MV-4-11 (cell line): ENCODE results near the gene RBM7.

Source experiments
- DNase-seq: peaks from one replicate; lab custom pipeline; 2025; lab: John Stamatoyannopoulos, UW

The RBM7 gene

GRCh38 chr11:114396916-114397315, 3.5 kb upstream of the RBM7 start:
- DNase-seq = peak; percentile 22

GRCh38 chr11:114397349-114397982, 3.0 kb upstream of the RBM7 start:
- no peak for DNase-seq

DNA sequence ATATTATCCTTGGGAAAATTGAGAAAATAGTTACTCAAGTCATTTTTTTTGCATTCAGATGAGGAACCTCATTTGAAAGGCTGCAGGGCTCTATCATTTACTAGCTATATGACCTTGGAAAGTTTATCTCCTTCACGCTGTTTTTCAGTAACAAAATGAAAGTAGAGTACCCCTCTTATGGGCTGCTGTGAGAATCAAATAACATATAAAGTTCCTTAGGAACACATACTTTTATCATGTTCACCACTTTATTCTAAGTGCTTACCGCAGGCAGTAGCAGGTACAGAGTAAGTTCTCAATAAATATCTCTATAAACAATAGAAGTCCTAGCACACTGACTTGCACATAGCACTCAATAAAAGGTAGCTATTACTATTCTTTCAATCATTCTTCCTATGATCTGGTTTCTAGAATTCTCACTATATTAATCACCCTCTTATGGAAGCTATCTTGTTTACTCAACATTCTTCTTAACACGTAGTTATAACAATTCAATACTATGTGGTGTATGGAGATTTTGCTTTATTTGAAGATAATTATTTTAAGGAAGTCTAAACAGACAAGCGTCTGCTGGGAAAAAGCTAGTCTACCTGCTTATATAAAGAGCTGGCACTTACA, 2.1 kb upstream of the RBM7 start:
- DNase-seq = no peak

DNA sequence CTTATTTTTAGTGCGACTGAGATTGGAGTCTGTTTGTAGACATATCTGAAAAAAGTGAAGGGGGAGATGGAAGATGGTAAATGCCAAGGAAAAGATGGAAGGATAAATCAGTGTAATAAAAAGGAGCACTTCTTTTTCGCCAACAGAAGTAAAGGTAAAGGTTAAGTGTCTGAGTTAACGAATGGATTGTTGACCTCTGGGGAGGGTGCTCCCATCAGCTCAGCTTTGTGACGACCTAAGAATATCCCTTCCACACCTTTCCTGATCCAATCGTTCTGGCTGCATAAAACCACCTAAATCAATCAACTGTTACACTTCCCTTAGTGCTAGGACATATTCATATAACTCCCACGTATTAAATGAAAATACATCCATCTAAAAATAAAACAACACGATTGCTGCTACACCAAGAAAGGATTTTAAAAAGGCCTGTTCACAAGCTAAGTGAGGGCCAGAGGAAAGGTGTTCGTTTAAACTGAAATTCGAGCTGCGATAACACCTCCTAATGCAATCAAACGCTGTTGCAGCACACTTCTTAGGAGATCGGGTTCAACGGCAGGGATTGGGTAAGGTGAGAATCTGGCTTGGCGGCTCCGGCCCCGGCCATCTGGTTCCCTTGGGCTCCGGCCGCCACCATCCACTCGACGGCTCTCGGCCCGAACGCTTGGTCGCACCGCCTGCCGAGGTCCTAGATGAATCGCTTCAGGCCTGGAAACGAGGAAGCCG, 813 bp upstream of the RBM7 start:
- no peak for DNase-seq

GRCh38 chr11:114400915-114401223, 403 bp downstream of the RBM7 start:
- DNase-seq = no peak

DNA sequence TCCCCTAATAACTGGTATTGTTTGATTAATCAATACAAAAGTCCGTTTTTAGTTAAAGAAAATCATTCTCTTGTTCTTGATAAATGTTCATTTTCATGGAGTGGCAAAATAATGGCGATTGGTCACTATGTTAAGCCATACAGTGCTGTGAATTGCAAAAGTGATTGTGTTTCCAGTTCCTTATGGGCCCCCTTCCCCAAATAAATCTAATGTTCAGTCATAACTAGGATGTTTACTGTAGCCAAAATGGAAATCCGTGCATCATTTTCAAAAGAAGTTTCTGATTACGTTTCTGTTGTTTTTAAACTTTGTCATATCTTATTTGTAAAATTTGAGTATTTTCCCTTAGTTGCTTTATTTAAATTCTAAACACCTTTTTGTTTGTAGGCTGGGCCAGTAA, 845 bp downstream of the RBM7 start:
- no peak for DNase-seq

- DNase-seq = no peak
Measured at GRCh38 chr11:114412946-114413345, 12.5 kb downstream of the RBM7 start.

GRCh38 chr11:114413958-114414357, 13.5 kb downstream of the RBM7 start:
- no peak for DNase-seq

DNA sequence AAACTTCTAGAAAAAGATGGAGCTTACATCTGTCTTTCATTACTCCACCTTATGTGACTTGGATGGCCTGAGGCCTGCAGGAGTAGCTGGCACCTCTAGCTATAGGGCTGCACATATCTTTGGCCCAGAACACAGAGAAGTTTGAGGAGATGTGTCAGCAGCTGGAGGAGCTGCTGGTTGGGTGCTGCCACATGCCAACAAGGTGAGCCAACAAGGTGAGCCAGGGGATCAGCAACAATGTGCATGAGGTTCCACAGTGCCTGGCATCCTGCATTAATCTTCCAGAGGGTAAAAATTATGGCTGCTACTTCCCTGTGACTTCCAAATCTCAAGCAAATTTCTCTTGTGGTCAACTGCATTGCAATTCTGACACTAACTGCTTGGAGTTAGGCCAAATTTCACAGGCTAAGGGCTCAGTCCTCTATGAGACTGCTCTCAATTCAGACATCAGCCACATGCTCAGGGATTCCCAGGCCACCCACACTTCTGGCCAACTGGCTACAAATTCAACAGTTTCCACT, 16.0 kb downstream of the RBM7 start:
- peak; percentile 4 for DNase-seq

- no peak for DNase-seq
Measured at GRCh38 chr11:114426280-114426679, 25.8 kb downstream of the RBM7 start.

GRCh38 chr11:114430290-114430689, 29.8 kb downstream of the RBM7 start:
- DNase-seq = no peak

DNA sequence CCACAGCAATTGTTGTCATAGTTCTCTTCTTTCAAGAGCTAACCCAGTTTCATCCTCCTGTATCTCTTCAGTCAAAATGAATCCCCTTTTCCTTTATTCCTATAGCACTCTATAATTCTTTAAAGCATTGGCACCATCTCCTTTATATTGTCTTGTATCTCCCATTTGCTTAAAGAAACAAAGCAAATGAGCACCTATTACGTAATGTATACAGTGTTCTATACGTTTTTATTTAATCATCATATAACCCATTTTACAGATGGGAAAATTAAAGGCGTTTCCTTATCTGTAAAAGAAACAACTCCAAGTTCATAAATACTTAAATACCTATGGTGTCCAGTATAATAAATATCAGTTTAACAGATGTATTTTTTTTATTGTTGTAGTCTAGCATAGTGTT, 32.4 kb downstream of the RBM7 start:
- no peak for DNase-seq

DNA sequence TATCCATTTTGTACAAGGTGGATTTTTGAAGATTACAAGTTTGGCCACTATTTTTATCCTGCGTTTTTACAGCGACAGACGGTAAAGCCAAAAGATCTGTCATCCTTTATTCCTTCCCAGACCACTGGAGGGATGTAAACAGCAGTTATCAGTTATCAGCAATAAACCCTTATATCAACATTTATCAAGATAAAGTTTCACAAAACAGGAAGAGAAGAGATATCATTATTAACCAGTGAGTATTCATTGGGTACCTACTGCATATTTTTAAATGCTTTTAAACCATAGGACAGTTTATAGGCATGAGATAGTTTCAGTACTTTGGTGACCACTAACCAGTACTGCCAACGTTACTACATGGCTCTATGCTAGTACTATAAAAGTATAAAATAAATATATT, 32.9 kb downstream of the RBM7 start:
- no peak for DNase-seq

DNA sequence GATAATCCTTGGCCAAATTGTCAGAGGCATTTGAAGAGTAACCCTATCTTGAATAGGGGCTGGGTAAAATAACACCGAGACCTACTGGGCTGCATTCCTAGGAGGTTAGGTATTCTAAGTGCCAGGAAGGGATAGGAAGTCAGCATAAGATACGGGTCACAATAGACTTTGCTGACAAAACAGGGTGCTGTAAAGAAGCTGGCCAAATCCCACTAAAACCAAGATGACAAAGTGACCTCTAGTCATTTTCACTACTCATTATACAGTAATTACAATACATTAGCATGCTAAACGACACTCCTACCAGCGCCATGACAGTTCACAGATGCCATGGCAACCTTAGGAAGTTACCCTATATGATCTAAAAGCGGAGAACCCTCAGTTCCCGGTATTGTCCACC, 37.8 kb downstream of the RBM7 start:
- no peak for DNase-seq

GRCh38 chr11:114439229-114440120, 39.0 kb downstream of the RBM7 start, which contains the start of gene REXO2:
TSS of gene REXO2 (plus strand) at chr11:114439467. CDS start at chr11:114439529, 62 bp downstream.
- peak; percentile 94 for DNase-seq

DNA sequence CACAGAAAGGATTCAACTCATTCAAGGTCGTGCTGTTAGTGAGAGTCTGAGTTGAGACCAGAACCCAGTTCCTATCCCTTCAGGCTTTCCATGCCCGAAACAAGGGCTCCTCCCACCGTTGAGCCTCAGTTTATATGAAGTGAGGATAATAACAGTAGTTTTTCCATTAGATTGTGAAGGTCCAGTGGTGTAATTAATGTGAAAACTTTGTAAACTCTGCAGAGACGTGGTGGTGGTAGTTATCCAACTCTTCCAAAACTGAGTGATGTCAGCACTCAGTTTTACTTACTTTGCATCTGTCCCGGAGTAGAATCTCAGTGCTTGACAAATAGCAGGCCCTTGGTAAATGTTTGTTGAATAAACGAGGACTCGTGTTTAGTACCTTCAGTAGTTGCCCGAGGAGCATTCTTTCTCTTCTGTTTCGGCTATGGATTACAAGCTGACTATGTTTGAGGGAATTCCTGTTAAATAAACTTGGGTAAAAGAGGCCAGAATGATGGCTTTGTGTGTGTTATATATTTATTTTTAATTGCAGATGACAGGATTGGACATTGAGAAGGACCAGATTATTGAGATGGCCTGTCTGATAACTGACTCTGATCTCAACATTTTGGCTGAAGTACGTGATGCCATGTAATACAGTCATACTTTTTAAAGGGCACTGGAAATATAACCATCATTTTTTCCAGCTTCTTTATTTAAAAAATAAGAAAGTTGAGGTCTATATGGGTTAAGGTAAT, 39.8 kb downstream of the RBM7 start:
- DNase-seq = no peak

DNA sequence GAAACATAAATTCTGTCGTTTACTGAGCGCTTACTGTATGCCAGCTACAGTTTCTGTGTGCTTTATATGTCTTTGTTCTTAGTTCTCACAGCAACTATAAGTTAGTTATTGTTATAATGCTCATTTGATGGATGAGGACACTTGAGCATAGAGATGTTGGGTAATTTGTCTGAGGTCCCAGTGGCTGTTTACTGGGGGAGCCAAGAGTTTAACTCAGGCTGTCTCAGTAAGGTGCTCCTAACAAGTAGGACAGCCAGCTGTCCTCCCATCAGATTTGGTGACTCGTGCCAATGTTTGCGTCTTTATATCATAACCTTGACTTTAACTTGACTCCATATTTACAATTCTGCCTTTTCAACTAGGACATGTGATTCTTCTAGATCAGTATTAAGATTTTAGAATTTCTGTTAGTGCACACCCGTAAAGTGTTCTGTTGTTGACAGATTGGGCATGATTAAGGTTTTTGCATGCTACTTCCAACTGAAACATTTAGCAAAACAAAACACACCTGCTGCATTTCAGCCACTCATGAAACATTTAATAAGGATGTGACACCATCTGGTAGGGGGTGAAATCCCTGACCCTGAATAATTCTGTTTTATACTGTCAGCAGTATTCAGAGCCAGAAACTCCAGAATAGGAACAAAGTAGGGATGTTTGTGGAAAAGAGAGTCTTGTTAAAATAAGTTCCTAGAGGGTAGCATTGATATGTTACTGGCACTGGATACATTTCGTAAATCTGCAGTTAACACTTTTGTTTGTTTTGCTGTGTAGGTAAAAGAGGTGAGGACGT, 40.7 kb downstream of the RBM7 start:
- no peak for DNase-seq

GRCh38 chr11:114441921-114442320, 41.5 kb downstream of the RBM7 start:
- no peak for DNase-seq

DNA sequence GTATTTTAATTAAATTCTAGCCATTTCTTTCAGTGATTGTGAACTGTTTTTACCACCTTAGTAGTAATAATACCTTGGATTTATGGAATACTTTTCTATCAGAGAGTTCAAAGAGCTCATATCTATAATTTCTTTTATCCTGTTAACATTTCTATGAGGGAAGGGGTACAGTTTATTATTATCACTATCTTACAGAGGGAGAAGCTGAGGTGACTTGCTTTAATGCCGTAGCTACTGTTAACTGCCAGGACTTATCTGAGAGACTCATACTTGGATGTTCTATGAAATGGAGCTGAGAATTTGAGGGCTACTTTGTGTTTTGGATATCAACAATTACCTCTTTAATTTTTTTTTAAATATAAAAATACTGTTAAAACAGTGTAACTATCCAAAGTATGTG, 42.1 kb downstream of the RBM7 start:
- no peak for DNase-seq

GRCh38 chr11:114447444-114447843, 47.0 kb downstream of the RBM7 start:
- no peak for DNase-seq

DNA sequence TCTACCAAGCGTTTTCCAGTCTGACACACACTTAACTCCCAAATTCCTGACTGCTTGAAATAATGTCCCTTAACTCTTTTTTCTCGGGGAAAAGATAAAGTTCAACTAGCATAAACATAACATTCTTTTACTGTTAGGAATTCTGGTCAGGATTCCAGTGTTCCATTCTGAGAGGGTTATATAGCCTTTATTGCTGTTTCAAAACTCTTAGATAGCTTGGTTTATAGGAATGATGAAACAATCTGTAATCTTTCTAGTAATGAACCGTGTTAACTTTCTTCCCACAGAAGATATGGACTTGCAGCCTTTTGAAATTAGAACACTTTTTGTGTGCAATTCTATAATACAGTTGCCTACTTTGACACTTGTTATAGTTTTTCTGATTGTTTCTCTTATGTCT, 47.4 kb downstream of the RBM7 start:
- no peak for DNase-seq
